Measurements from ENCODE around the gene NSG1.
"Not testable (repeated sequence)": the region's sequence is repeated elsewhere in the genome, so short reads cannot be mapped to it uniquely, and the experiment has no call there.

NSG1 gene, protein sequence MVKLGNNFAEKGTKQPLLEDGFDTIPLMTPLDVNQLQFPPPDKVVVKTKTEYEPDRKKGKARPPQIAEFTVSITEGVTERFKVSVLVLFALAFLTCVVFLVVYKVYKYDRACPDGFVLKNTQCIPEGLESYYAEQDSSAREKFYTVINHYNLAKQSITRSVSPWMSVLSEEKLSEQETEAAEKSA

DNA sequence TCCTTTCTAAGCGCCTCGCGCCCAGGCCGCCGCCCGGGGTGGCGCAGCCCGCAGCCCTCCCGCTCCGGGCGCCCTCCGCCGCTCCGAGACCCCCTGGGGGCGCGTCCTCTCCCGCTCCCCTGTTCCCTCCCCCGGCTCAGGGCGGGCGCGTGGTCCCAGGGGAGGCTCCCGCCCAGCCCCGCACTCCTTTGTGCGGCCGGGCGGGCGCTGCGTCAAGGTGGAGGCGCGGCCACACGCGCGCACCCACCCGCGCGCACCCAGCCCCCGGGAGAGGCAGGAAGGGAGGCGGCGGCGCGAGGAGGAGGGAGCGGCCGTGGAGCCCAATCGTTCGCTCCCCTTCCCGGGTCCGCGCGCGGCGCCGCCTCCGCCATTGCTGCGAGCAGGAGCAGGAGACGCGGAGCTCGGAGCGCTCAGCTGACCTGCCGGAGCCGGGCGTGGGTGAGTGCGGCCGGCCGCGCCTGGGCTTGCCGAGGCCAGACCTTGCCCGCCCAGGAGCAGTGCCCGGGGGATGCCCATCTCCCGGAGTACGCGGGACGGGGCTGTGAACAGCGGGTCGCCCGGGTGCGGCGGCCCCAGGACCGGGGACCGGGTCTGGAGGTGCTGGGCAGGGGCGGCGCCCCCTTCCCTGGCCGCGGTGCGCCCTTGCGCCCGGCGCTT lies at the start of gene NSG1:
Gene NSG1 (plus strand): TSS at position 367 of the 657 bp plus-strand sequence. CDS start 528 bp downstream, outside the sequence.
- peak in 41 of 42 donors; percentile 23 to 88 (median 70) for DNase-seq
- intact Hi-C loops (cut with DNase I) = no loop called here

DNA sequence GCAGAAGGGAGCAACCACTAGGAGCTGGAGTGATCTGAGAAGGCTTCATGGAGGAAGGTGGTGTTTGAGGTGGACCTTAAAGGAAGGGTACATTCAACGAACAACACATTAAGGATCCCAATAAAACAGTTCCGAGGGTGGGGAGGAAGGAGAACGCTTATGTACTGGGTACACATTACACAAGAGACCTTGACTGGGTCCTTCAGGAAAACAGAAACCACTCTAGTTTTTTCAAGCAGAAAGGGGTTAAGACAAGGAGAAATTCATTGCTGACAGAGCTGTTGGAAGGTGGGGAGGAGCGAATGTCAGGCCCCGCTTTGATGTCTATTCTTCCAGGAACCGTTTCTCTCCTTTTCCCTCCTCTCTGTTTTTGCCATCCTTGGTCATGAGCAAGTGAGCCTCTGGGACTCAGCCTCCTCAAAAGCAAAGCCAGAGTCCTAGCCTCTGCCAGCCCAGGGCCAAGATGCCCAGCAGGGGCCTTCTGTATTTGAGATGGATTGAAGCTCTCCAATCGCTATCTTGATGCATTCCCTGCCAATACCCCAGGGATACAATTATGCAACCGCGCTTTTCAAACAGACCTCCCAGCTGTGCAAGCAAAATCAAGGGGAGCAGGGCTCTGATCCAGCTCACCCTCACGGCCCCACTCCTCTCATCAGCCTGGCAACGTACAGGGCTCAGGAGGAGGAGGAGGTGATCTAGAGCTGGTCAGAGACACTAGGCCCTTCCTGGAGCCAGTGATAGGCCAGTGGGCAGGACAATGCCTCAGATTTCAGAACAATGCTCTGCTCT lies 48.5 kb upstream of the NSG1 start:
- intact Hi-C loops (cut with DNase I) = no loop called here
- no peak for DNase-seq

DNA sequence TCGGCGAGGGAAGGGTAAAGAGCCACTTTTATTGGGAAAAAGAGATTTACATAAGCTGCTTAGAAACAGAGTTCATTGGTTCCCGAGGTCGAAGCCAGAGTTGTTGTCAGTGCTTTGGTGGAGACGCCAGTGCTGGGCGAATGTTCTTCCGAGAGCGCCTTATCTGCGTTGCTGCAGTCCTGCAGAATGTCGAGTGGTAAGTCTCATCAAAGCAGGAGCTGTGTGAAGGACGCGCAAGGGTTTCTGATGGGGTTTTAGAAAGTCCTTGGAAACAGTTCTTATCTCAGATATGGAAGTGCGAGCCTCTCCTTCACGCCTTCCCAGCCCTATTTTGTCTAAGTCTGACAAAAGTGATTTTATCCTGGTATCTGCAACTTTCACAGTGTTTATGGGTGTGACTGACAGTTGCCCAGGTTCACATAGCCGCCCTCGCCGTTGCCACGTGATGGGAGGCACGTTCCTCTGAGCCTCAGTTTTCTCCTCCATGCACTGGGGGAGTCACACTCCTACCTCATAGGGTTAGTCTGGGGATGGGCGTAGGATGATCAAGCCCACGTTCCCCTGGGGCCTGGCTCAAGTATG lies 47.3 kb upstream of the NSG1 start:
- intact Hi-C loops (cut with DNase I) = no loop called here
- peak in 3 of 42 donors; percentile 14 to 35 (median 32) for DNase-seq

DNA sequence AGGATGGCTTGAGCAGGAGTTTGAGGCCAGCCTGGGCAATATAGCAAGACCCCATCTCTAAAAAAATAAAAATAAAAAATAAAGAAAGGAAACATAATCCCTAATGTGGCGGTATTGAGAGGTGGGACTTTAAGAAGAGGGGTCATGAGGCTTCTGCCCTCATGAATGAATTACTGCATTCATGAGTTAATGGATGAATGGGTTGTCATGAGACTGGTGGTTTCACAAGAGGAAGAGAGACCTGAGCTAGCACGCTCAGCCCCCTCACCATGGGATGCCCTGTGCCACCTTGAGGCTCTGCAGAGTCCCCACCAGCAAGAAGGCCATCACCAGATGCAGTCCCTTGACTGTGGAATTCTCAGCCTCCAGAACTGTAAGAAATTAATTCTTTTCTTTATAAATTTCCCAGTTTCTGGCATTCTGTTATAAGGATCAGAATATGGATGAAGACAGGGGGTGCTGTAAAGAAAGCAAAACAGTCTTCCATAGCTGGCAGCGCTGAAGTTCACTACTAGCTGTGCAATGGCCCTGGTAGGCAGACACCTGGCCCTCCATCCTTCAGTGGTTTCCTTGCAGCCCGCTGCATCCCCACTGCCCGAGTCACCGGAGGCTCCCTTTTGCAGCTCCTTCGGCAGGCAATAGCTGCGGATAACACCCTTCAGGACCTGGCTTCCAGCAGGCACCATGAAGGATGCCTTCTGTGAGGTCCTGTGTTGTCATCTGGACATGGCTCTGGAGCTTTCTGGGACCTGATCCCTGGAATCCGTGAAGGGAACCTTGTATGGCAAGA lies 44.8 kb upstream of the NSG1 start:
- intact Hi-C loops (cut with DNase I) = no loop called here
- DNase-seq = no peak

DNA sequence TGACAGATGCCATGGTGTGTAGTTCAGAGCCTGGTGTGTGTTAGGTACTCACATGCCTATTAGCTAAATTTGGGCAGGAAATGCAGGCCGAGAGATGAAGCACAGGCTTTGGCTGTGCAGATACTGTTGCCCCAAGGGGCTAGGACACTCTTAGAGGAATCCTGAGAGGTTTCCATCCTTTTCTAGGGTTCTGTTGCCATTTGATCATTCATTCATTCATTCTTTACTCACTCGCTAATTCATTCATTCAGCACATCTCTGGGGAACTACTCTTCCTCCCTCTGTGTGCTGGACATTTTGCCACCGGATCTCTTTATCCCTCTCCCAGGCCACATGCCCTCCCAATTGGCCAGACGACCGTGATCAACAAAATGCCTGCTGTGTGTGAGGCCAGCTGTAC lies 43.9 kb upstream of the NSG1 start:
- DNase-seq = no peak
- intact Hi-C loops (cut with DNase I) = no loop called here

DNA sequence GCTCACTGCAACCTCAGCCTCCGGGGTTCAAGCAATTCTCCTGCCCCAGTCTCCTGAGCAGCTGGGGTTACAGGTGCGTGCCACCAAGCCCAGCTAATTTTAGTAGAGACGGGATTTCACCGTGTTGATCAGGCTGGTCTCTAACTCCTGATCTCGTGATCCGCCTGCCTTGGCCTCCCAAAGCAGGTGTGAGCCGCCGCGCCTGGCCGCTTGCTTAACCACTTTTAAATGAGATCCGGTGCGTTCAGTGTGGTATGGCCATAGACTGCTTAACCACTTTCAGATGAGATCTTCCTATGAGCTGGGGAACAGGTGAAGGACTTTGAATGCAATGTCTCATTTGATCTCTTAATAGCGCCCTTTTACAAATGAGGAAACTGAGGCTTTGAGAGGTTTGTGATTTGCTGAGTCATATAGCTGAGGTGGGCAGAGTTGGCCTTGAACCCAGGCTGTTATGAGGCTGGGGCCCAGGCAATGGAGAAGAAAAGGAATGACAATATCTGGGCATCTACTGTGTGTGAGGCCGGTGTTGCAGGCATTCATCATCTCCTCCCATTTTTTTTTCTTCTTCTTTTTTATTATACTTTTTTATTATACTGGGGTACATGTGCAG lies 41.9 kb upstream of the NSG1 start:
- no peak for DNase-seq
- intact Hi-C loops (cut with DNase I) = no loop called here

DNA sequence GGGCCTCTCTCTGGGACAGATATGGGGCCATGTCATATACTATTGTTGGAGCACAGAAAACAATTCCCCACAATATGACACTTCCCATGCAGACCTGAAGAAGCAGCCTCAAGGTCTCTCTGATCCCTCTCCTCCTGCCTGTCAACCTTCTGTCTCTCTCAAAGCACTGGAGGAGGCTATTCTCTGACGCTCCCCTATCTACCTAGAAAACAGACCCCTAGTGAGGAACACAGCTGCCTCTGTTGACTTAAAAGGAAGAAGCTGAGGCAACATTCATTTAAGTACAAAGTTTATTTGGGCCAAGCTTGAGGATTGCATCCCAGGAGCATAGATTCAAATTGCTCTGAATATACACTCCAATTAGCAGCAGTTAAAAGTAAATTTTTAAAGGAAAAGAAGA lies 39.3 kb upstream of the NSG1 start:
- intact Hi-C loops (cut with DNase I) = no loop called here
- no peak for DNase-seq

DNA sequence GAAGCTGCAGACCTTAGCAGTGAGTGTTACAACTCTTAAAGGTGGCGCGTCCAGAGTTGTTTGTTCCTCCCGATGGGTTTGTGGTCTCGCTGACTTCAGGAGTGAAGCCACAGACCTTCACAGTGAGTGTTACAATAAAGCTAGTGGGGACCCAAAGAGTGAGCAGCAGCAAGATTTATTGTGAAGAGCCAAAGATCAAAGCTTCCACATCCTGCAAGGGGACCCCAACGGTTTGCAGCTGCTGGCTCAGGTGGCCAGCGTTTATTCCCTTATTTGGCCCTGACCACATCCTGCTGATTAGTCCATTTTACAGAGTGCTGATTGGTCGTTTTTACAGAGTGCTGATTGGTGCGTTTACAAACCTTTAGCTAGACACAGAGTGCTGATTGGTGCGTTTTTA lies 38.3 kb upstream of the NSG1 start:
- intact Hi-C loops (cut with DNase I); DNase-seq: not testable (repeated sequence)

DNA sequence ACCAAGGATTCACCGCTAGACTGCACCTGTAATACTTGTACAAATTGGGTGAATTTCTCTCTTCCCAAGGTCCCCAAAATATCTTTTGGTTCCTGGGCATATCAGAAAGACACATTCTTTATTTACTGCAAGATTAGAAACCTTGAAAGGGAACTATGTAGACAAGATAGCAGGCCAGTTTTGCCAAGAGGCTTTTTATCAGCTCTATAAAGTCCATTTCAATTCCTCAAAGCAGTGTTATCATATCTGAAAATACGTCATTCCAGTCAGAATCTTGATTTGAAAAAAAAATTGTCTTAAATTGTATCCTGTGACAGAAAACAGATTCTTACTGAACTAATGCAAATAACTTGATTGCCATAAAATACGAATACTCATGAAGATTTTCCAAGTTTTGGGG lies 37.0 kb upstream of the NSG1 start:
- intact Hi-C loops (cut with DNase I) = no loop called here
- no peak for DNase-seq

DNA sequence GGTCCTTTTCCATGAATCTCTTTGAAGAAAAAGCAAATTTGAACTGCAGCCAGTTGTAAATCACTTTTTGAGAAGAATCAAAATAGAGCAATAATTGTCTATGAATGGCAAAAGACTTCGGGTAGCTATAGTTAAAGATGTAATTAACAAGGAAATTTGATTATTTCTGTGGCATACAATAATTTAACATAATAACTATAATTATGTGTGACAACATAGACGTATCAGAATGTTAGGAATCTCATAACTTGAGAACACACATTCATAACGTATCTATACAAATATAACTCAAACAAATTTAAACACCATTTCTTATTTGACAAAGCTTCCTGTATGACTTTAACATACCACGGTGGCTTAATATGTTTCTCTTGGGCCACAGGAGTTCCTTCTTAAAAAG lies 36.0 kb upstream of the NSG1 start:
- DNase-seq = no peak
- intact Hi-C loops (cut with DNase I) = no loop called here

DNA sequence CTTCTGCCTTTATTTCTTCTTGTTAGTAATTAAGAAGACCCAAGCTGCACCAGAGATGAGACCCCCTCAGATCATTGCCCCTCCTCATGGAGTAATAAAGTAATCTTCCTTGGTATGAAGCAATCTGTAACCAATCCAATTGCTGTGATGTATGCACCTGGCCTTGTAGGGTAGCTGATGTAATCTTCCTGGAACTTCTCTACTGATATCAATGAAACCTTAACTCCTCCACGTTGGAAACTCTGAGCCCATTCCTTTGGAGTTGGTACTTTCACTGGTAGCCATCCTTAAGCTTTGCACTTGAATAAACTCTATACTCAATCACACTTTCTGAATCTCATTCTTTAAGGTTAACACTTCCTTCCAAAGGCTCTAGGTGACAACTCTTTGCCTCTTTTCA lies 31.6 kb upstream of the NSG1 start:
- intact Hi-C loops (cut with DNase I) = no loop called here
- no peak for DNase-seq

DNA sequence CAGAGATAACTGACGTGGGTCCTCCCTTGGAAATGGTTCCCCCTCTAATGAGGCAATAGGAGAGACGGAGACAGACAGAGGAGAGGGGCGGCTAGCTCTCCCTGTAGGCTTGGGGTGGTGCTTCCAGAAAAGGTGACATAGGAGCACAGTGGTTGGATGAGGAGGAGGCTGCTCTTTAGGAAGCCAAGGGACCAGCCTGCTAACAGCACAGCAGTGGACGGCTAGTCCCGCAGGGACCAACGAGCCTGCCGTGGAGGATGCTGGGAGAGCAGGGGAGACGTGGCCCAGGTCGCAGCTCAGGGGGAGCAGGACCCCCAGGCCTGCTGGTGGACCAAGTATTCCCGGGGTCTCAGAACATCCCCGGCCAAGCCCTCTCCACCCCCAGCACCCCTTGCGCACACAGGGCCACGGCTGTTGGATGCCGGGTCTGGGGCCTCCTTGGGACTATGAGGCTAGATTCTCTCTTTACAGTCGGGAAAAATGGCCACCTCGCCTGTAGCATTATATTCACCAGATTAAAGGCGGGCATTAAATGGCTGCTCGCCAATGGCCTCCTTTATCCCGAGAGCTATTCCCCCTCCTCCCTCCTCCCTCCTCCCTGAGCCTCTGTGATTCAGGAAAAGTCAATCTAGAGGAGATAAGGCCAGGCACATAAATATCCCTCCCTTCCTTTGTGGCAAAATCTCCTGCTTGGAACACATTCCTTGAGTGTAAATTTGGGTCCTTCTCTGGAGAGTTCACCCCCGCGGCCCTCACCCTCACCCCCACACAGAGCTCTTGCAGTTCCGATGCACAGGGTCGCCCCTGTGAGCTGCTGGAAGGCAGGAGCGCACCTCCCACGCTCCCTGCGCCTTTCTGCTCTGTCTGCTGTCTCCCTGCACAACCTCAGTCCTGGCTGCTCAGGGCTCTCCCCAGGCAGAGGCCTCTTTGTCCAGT lies 30.5 kb upstream of the NSG1 start:
- intact Hi-C loops (cut with DNase I) = no loop called here
- peak in 39 of 42 donors; percentile 4 to 82 (median 46) for DNase-seq

DNA sequence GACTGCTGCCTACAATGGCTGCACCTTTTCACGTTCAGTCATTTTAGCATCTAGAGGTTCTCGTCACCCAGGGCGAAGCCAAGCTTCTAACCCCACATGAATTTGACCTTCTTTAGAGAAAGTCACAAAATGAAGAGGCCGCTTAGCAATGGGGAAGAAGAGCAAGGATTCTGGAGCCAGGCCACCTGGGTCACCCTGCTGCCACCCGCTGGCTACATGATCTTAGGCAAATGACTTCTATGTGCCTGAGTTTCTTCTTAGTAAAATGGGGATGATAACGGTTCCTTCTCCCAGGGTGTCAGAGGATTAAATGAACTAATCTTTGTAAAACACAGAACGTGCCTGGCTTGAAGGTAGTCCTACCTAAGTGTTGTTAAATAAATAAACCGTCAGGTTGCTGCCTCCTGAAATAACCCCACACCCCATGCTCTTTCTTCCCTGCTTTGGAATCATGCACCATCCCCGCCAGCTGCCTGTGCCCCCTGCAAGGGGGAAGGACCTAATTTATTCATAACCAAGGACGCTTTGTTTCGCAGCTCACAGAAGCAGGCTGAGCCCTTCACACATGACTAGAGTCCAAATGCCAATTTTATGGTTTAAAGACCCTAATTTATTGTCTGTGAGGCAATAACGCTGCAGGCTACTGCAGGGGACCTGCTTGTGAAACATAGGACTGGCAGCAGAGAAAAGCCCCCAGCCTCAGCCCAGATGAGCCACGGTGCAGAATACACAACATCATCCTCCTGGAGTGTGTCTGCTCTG lies 28.6 kb upstream of the NSG1 start:
- intact Hi-C loops (cut with DNase I) = no loop called here
- no peak for DNase-seq

DNA sequence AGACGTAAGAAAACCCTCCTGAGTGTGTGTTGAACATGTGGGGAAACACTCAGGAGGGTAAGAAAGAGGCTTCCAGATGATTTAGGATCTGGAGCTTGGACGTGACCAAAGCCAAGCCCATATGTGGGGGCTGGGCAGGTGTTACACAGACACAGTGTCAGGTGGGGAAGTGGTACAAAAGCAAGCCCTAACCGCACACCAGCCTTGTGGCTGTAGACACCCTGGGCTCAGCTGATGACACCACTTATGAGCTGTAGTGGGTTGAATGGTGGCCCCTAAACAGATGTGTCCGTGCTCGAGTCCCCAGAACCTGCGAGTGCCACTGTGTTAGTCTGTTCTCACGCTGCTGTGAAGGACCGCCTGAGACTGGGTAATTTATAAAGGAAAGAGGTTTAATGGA lies 25.0 kb upstream of the NSG1 start:
- no peak for DNase-seq
- intact Hi-C loops (cut with DNase I) = no loop called here

DNA sequence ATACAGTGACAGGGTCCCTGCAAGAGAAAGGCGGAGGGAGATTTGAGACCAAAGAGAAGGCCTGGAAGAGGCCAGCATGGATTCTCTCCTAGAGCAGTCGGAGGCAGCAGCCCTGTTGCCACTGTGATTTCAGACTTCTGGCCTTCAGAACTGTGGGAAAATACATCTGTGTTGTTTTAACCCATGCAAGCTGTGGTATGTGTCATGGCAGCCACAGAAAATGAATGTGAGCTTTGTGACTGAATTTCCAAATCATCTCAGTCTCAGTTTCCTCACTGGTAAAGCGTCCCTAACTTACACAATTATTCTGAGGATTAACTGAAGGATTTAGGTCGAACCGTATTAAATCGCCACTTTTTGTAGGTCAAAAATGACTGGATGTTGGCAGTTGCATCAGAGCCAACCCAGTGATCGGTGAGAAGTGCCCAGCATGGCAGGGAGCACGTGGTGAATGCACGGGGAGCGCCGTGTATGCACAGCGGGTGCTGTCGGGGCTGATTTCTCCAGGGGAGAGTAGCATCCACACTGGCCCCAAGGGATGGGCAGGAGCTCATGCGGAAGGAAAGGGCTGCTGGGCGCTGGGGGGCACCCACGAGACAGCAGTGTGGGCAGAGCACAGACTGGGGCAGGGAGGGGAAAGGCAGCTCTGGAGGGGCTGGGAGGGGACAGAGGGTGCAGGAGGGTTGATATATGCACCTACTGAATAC lies 23.8 kb upstream of the NSG1 start:
- intact Hi-C loops (cut with DNase I) = no loop called here
- DNase-seq = no peak

DNA sequence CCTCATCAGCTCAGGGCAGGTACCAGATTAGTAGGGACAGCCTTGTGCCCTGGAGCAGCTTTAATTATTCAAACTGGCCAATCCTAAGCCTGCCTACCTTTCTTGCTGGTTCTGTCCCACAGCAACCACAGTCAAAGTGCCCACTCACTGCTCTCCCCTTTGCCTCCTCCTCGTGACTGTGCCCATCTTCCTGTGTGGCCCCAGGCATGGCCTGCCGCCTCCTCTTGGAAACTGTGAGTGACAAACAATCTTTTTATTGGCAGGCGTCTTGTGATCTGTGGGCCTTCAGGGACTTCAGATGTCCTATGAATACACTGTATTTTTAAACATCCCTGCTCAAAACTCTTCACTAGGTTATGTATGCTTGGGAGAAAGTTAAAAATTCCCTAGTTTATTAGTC lies 22.8 kb upstream of the NSG1 start:
- intact Hi-C loops (cut with DNase I) = no loop called here

More for the DNA sequence above, 22.8 kb upstream of the NSG1 start:
- DNase-seq = no peak

Data from head of caudate nucleus (tissue), 42 donors.